Skin of body (tissue), 2 donors: ENCODE measurements around the gene TBX1. TPM values are rescaled to one million over a fixed set of nuclear protein-coding genes. Genes with fewer than 3 reads are reported as not detected.
A peak's percentile ranks its signal among the peaks of the same experiment; 100 is the strongest.

ENCODE experiments used
- DNase-seq: peaks from one replicate; lab custom pipeline; 2025; lab: John Stamatoyannopoulos, UW
- total RNA-seq: library from RNA; depleted of rRNA; stranded (reverse); fragments of >200 nt; gene quantifications from one replicate; pipeline ENCODE4 v1.2.3, GENCODE V29; 2014

TBX1 gene
- total RNA-seq, 1 donor from 2014 or later = 4.8 TPM

DNA sequence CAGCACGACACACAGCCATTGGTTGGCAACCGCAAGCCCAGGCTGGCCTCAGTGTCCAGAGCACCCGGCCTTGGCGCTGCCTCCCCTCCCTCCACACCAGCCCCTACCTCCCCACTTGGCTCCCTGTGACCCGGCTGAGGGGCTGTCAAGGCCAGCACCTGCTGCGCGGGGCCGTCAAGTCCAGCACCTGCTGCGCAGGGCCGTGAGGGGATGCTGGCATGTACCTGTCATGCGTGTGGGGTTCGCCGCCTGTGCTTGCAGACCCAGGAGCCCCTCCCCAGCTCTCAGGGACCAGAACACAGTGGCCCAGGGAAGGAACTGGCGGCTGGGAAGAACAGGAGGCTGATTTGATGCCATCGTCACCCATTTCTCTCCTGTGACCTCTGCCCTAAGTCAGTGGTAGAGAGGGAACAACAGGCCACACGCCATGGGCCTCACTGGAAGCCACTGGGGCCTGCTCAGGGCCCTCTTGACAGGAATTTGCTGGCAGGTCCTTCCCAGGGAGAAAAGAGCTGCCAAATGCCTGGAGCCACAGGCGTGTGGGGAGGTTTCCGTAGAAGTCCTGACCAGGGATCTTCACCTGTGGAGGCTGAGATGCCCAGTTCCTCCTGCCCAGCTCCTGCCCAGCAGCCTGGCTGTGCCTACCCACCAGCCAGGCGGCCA, 37.6 kb downstream of the TBX1 start:
- DNase-seq = no peak

DNA sequence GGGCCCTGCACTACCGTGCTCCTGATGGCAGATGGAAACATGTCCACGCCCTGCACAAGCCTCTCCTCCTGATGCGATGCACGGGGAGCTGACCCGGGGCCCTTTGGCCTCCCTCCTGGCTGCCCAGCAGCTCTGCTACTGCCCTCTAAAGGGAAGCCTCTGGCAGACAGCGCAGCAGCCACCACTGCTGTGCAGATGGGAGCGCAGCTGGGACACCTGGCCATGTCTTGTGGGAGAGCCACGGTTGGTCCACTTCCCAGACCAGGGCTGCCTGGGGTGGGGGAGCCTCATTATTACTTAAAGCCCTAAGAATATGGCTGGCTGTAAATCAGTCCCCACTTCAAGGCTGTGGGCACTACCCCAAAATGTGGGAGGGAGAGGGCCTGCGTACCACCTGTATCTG, 38.3 kb downstream of the TBX1 start:
- DNase-seq = no peak

DNA sequence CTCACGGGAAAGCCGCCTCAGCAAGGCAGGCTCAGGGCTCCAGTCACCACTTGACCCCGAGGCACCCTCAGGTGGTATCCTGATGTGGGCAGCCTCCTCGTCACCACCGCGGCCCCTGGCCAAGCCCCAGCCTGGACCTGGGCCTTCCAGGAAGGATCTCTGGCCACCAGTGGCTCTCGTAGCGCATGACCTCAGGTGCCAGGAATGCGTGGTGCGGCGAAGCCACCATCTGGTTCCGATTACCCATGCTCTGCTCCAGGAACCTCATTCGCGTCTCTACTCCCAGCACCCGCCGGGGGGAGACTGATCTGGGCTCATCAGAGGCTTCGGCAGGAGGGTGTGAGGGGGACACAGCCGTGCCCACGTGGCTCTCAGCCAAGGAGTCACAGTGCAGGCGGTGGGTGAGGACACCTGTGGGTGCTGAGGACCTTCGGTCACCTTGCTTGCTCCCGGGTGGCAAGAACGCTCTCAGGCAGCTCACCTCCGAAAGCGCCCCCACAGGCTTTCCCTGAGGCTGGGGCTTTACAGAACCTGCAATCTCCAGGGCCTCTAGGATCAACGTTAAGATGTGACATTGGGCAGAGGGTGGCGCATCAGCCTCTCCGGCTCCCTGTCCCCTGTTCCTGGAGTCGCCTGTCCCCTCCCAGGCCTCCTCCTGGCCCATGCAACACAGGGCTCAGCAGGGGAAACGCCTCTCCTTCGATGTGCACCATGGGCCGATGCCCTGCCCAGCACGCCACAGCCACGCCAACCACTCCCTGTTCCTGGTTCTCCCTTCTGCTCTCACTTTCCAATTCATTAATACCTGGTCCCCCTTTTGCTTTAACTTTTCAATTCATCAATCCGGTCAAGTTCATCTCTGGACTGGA, 39.0 kb downstream of the TBX1 start:
- DNase-seq = peak; percentile 84

DNA sequence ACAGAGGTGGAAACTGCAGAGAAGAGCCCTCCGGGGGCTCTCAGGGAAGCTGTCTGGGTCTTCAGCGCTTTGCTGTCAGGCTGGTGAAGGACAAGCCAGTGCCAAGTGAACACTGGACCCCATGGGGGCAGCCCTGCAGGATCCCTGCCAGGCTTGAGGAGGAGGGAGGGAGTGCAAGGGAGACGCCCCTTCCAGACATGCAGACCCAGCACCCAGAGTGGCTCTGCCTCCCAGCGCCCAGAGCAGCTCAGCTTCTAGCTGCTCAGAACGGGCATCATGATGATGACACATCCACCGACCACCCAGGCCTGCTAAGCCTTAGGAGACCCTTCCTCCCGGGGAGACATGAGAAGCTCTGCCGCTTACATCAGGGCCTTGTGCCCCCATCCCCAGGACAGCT, 39.7 kb downstream of the TBX1 start:
- no peak for DNase-seq

DNA sequence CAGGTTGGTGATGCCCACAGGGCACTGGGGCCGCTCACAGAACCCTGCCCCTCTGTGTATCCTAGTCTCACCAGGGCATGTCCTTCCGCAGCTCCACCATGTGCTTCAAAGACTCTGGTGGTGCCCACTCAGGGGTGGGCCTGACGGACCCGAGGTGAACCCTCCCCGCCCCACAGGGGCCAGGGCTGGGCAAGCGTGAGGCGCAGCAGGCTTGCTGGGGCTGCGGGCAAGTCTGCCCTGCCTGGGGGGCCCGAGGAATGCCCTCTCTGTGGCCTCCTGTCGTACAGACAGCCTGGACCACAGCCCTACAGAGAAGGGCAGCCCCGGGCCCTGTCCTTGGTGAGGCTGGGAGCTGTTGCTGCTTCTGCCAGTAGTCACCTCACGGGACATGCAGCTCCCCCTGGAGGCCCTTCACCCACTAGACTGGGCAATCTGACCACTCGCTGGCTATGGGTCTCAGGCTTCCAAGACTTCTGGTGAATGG, 40.2 kb downstream of the TBX1 start:
- no peak for DNase-seq

DNA sequence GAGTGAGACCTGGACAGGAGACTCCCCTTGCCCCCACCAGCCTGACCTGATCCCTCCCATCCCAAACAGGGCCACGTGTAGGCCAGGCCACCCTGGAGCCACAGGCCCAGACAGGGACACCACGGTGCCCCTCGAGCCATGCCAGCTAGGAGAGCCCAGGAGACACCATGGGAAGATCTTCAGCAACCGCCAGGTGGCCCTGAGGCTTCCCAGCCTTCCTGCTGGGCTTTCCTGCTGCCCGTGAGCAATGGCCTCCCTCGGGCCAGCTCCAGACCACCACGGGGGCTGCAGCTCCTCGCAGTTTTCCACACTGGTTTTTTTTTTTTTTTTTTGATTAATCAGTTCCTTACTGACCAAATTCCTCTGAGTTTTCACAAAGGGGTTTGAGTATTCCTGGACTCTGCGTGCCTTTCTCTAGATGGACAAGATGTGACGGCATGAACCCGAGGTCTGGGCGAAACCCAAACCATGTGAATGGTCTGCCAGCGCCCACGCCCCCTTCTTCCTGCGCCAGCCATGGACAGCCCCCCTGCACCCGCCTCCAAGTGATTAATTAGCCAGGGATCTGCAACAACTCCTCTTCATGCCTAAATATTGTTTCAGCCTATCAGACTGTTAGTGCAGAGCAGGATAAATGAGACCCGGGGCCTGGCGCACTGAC, 40.9 kb downstream of the TBX1 start:
- DNase-seq = no peak

DNA sequence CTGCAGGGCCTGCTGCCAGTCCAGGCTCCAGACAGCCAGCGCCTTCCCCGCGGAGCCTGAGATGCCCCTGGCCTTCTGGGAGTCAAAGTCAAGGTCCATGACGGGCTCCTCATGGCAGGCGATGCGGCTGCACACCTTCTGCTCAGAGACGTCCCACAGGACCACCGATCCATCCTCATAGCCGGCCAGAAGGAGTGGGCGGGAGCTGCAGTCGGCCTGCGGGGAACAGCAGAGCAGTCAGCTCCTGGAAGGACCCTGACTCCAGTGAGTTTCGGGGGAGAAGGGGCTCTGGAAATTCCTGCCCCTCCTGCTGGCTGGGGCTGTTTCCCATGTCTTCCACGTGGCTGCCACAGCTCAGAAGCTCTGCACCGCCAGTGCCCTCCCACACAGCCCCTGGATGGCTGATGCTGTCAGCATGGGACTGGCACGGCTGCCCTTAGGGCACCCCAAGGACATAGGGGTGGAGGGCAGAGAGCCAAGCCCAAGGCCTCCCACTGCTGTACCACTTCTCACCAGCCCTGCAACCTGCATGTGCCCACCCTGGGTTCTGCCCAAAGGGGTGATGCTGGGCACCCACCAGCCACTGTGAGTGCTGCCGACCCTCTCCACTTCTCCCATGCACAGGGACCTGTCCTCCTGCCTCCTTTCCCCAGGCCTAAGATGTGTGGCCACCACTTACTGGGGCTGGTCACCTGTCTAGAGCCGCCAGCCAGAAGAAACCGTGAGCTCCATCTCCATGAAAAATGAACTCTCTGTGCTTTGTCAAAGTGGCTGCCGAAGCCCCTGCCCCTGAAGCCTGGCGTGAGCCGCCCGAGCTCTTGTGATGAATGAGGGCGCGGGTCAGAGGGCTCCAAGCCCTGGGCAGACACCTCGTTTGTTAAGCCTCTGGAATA, 41.7 kb downstream of the TBX1 start:
- DNase-seq = no peak

DNA sequence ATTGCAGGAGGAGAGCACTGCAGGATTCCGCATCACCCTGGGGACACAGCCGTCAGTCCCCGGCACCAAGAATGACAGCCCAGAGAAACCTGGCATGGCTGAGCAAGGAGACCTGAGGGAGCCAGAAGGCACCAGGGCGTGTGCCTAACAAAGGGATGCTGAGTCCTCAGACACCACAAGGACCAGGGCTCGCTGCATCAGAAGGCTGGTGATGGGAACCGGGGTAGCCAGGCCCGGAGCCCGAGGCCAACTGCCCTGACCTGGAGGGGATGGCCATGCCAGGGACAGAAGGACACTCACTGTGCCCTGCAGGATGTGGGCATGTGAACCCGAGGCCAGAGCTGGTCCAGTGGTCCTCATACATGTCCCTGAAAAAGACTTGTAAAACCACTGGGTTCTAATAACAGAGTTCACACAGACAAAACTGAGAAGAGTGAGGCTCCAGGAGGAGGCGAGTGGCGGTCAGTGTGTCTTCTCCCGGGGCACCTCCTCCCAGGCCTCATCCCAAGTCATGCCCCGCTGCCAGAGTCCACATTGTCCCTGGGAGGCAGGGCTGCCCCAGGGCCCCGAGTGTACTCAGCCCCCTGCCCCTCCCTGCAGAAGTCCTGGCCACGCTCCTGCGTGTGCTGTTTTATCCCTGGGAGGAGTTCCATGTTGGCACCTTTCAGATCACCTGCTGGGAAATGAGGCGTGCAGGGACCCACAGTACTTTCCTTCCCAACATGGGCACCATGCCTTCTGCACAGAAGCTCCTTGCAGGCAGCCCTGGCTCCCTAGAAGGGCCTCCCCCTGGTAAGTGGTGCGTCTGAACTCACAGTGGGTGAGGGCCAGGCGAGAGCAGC, 42.5 kb downstream of the TBX1 start:
- no peak for DNase-seq

DNA sequence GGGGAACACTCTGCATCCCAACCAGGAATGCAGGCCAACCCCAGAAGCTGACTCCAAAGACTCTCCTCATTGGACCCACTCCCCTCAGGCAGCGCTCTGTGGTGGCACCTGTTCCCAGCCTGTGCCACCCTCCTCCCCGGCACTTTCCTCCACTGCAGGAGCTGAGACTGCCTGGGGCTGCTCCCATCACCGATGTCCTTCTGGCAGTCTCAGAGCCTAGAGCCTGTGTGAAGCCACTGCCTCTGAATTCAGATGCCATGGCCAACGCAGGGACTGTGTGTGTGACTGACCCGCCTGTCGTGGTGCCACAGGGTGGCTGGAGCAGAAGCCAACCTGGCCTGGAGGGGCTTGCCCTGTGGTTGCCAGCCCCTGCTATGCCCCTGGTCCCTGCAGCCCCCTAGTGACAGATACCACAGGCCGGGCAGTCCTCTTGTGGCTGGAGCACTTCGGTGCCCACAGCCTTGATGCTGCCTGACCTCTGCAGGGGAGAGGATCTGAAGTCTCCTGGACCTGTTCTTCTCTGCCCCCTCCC, 43.2 kb downstream of the TBX1 start:
- DNase-seq = no peak

DNA sequence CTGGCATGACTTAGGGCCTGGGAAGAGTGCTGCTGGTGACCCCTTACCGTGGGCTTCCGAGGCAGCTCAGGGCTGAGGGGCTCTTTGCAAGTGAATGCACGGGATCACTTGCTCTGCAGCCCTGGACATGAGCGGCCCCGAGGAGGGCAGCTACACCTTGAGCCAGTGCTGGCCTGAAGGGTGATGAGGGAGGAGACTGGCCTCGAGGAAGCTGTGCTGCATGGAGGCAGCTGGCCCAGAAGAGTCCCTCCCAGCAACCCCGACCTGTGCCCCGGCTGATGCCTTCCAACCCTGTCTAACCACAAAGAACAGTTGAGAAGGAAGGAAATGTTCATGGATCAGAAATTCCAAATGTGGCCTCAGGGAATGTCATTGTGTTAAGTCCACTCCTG, 45.2 kb downstream of the TBX1 start:
- DNase-seq = no peak

DNA sequence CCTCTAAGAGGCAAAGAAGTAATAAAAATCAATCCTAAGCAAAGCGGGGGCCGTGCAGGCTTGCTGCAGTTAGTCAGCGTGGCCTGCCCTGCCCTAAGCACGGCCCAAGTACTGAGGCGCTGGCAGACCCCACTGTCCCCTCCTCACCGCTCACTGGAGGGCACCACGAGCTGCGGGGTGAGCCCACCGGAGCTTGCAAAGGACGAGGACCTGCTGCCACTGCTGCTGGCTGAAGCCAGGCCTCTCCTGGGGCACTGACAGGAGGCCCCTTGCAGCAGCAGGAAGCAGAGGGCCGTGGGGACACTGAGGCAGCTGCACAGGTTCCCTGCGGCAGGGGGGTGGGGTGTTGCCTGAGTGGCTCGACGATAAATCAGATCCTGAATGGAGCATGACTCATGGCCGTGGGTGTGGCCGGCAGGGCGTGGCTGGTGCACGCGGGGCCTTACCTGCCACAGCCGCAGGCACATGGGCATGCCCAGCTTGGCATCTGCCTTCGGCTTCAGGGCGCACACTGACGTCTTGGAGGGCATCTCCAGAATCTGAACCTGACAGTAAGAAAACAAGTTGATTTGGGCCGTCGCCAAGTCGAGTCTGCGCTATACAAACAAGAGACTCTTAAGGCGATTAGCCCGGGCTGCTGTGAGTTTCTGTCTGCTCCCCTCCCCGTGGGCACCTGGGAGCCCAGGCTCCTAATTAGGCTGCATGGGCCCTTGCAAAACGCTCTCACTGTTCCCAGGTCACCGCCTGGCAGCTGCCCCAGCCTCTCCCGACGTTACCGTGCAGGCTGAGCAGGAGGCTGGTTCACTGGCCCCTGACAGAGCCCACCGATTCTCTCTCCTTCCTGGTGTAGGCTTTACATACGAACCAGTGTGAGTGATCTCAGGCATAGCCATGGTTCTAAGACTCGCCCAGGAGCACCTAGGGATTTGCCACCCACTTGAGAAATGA, 45.9 kb downstream of the TBX1 start:
- no peak for DNase-seq

DNA sequence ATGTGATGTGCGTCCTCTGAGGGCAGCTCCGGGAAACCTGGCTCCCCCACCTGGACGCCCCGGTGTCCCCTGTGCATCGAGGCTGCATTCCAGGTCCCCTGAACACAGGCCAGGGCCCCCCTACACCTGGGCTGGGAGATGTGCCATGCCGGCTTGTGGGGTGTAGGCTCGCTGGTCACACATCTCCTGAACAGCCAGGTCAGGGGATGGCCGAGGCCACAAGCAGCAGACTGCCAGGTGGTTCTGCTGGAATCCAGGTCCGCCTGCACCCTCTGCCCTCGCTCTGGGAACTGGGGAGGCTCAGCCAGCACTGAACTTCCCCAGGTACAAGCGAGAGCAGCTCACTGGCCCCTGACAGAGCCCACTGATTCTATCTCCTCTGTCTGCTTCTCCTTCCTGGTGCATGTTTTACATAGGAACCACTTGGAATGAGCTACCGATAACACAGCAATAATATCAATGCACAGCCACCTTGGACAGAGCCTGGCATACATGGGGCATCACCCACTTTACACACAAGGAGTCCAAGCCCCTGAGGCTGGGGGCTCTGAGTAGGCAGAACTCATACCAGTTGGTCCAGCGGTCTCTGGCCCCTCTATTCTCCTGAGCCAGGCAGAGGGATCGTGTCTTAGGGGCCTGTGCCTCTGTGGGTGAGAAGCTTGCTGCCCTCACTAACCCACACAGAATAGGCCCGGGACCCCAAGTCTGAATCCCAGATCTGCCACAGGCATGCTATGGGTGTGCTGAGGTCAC, 46.8 kb downstream of the TBX1 start:
- DNase-seq = no peak

DNA sequence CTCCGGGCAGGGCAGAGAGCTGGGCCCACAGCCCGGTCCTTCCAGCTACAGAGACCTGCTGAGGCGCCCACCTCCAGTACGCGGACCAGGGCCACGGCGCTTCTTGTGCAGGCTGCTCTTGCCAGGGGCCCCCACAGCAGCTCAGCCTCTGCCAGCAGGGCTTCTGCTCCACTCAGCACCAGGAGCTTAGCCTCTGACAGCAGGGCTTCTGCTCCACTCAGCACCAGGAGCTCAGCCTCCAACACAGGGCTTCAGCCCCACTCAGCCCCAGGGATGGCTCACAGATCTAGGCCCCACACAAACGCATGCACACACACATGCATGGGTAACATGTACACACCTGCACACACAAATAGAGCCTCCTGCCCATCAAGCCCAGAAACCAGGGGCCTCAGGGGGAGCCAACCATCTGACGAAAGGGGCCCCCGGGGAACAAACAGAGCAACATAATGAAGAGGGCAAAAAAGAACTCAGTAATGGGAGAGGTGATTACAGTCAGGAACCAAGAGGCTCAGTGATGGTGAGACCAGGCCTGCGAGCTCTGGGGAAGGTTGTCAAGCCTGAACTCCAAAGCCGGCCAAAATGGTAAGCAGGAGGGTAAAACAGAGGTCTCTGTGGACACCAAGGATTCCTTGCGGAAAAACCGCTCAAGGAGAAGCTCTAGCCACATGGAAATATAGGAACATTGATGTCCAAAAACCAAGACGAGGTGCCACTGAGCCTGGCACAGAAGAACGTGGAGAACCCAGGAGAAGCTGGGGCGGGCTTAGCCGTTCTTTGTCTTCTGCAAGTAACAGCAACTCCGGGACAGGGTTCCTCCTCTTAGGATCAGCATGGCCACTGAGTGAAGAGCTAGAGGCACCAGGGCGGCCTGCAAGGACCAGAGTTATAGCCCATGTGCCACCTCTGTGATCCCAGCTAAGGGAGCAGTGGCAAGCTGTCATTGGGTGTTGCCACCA, 47.6 kb downstream of the TBX1 start:
- DNase-seq = no peak

DNA sequence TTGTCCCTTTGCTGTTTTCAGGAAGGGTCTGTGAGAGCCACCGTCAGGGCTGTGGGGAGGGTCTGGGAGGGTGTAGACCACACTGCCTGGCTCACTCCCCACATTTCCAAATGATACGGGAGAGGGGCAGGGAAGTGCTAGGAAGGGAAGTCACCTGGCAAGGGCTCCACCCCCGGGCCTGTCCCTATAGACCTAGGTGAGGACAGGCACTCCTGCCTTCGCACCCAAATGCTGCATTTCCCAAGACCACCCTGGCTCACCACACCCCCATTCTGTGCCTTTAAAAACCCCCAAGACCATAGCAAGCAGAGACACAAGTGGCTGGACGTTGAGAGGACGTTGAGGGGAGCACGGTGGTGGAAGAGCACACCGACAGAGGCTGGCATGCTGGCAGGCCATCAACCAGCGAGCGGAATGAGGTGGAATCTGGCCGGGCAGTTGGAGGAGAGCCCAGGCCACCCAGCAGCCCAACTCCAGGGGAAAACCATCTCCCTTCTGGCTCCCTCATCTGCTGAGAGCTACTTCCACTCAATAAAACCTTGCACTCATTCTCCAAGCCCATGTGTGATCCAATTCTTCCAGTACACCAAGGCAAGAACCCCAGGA, 48.4 kb downstream of the TBX1 start:
- DNase-seq = no peak

DNA sequence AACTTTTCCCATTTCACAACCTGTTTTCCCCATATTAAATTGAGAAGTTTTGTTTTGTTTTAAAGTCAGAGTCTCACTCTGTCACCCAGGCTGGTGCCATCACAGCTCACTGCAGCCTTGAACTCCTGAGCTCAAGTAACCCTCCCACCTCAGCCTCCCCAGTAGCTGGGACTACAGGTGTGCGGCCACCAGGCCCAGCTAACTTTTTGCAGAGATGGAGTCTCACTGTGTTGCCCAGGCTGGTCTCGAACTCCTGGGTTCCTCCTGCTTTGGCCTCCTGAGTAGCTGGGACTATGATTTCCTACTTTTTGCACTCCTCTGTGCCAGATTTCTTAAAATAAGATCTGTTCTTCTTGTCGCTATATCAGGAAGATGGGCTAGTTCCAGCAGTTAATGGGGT, 49.2 kb downstream of the TBX1 start:
- no peak for DNase-seq

DNA sequence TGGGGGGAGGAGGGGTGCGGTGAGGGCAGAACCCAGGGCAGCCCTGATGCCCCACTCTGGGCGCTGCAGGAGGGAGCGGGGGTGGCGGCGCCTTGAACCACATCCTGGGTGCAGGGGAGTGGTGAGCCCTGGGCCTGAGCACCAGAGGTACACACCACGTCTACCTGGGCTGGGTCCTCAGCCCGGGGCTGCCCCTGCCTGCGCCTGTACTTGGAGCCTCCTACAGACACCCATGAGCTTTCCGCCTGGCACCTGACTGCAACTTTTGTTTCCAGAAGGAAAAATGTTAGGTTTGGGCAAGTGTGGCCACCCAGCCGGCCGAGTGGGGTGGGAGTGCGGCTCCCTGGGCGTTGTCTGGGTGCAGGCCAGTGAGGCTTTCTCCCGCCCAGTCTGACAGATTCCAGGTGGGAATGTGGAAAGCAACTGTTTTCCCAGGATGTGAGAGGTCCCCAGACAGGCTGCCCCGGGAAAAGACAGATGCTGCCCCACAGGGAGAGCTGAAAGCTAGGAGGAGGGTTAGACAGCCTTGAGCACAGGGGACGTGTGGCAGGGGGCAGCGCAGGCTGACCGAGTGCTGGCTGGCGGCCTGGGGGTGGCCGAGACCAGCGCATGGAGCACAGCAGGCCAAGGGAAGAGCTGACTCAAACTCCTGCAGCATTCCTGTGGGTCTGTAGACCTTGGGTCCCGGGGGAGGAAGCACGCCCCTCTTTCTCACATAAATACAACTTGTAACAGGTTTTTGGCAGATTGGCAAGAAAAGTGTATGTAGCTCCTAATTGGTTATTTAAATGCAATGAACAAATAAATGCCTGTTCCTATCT, 50.0 kb downstream of the TBX1 start:
- no peak for DNase-seq
